Dendritic cell treated with granulocyte-macrophage colony-stimulating factor and Interleukin-4, amounts not matched to agents 40 ng/mL and 50 ng/mL, for 4 days (primary cell): Measurements from ENCODE around the gene ACTBL2.
"Not testable (repeated sequence)": the region's sequence is repeated elsewhere in the genome, so short reads cannot be mapped to it uniquely, and the experiment has no call there.

Source experiments
- H3K27ac Mint-ChIP-seq: one replicate; pipeline ENCODE4 v1.8.0; 2022; ENCODE audit warnings: mild to moderate bottlenecking, mixed read lengths
- H3K27me3 Mint-ChIP-seq: one replicate; pipeline ENCODE4 v1.8.0; 2022; ENCODE audit warnings: mild to moderate bottlenecking, mixed read lengths
- H3K36me3 Mint-ChIP-seq: one replicate; pipeline ENCODE4 v1.8.0; 2022; ENCODE audit warnings: low read depth, mixed read lengths
- H3K4me1 Mint-ChIP-seq: one replicate; pipeline ENCODE4 v1.8.0; 2022; ENCODE audit warnings: low read depth, mixed read lengths
- H3K4me3 Mint-ChIP-seq: one replicate; pipeline ENCODE4 v1.8.0; 2022; ENCODE audit warnings: mild to moderate bottlenecking, moderate library complexity, mixed read lengths
- H3K9me3 Mint-ChIP-seq: one replicate; pipeline ENCODE4 v1.8.0; 2022; ENCODE audit warnings: mixed read lengths
- intact Hi-C: fragments of 100-400 bp; cut with micrococcal nuclease; formaldehyde crosslinking; loops from one replicate; pipeline ENCODE4 v1.15.0; 2022

Gene ACTBL2

DNA sequence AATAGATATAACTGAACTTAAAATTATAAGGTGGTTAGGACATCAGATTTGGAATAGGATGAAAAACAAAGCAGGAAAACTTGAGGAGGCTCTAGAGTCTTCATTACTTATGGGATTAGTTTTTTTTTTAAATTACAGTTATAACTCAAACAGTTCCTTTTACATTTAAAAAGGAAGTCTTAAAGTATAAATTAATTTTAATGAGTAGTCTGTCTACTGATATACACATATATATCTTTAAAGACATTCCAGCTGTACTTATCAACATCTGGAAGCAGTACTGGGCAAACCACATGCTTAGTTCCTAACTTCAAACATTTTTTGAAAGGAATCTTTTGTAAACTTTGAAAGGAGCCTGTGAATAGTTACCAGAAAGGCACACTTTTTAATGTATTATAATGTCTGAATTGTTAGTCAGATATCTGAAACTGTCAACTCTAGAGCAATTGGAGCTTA, 6.0 kb downstream of the ACTBL2 start:
- H3K4me1 Mint-ChIP-seq = no peaks in the 10 kb centered on the region
- no peak overlapping the region for H3K27ac Mint-ChIP-seq
- H3K9me3 Mint-ChIP-seq = no peaks in the 10 kb centered on the region
- intact Hi-C loops = no loop called here
- H3K4me3 Mint-ChIP-seq = no peak overlapping the region
- no peaks in the 10 kb centered on the region for H3K27me3 Mint-ChIP-seq
- H3K36me3 Mint-ChIP-seq = no peaks in the 10 kb centered on the region

GRCh38 chr5:57470339-57470738, 12.3 kb downstream of the ACTBL2 start:
- intact Hi-C loops = no loop called here
- Mint-ChIP-seq H3K27me3 (no peaks in the 10 kb centered on the region), H3K9me3 (peaks cover 9% of the 10 kb centered on the region), H3K4me3 (no peak overlapping the region), H3K4me1 (no peaks in the 10 kb centered on the region), H3K27ac (no peak overlapping the region), H3K36me3 (no peaks in the 10 kb centered on the region)

DNA sequence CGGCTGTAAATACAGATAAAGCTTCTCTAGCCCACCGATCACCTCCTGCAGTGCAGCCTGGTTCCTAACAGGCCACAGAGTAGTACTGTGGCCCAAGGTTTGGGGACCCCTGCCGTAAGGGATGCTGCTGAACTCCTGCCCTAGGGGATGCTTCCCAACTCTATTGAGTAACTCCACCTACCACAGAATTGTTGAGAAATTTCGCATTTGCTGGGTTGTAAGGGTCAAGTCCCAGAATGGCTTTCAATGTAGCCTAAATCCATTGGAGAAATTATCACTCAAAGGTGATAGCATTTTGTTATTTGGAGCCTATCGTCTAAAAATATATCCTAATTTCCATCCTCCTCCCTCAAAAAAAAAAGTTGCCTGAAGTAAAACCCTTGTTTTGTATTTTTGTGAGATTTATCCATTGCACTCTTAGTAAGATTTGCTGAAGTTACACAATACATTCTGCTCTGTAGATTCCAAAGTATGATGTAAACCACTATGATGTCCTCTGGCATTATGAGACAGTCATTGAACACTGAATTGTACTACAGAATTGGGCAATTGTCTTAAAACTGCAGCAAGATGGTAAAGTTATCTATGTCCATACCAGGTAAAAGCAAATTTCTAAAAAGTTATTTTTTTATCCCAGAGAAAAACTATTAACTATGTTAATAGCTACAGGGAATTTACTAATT, 14.0 kb downstream of the ACTBL2 start:
- no peaks in the 10 kb centered on the region for H3K36me3 Mint-ChIP-seq
- peaks cover 9% of the 10 kb centered on the region for H3K9me3 Mint-ChIP-seq
- H3K4me1 Mint-ChIP-seq = no peaks in the 10 kb centered on the region
- intact Hi-C loops = no loop called here
- no peak overlapping the region for H3K4me3 Mint-ChIP-seq
- H3K27me3 Mint-ChIP-seq = no peaks in the 10 kb centered on the region
- H3K27ac Mint-ChIP-seq = no peak overlapping the region

DNA sequence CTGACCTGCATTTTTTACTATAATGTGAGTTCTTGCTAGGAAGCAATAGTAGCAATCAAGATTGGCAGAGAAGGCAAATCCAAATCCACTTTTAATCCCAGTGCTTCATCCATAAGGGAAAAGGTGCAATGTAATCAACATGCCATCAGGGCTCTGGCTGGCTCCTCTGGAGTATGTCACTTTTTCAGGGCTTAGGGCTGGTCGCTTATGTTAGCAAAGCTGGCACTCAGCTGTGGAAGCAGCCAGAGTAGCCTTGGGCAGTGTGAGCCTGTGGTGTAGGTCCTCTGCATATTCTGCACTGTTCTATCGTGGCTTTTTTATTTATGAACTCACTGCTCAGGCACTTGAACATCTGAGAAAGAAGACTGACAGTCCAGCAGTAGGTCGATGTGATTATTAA, 16.1 kb downstream of the ACTBL2 start:
- intact Hi-C loops = no loop called here
- H3K4me1 Mint-ChIP-seq = no peaks in the 10 kb centered on the region
- H3K9me3 Mint-ChIP-seq = peaks cover 8% of the 10 kb centered on the region
- no peak overlapping the region for H3K27ac Mint-ChIP-seq
- H3K4me3 Mint-ChIP-seq = no peak overlapping the region
- no peaks in the 10 kb centered on the region for H3K27me3 Mint-ChIP-seq
- H3K36me3 Mint-ChIP-seq = no peaks in the 10 kb centered on the region

- H3K27me3 Mint-ChIP-seq, H3K36me3 Mint-ChIP-seq, H3K27ac Mint-ChIP-seq, H3K4me1 Mint-ChIP-seq, H3K4me3 Mint-ChIP-seq, intact Hi-C loops, H3K9me3 Mint-ChIP-seq: not testable (repeated sequence)
Observed at GRCh38 chr5:57460056-57460455, 22.6 kb downstream of the ACTBL2 start.

DNA sequence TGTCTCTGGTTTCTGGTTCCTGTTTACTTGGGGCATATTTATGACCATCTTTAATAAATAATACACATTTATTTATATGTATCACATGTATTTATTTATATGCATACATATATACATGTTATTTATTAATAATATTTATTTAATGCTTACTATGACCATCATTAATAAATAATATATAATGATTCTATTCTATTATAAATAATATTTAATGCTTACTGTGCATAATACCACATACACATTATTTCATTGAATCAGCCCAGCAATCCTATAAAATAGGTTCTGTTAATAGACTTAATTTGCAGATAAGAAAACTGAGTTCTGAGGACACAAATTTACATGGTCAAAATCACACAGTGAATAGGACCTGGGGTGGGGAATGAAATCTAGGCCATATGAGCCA, 24.2 kb downstream of the ACTBL2 start:
- no peaks in the 10 kb centered on the region for H3K27me3 Mint-ChIP-seq
- H3K4me1 Mint-ChIP-seq = no peaks in the 10 kb centered on the region
- H3K27ac Mint-ChIP-seq = no peak overlapping the region
- intact Hi-C loops = no loop called here
- H3K36me3 Mint-ChIP-seq = no peaks in the 10 kb centered on the region
- no peak overlapping the region for H3K4me3 Mint-ChIP-seq
- H3K9me3 Mint-ChIP-seq = no peaks in the 10 kb centered on the region

DNA sequence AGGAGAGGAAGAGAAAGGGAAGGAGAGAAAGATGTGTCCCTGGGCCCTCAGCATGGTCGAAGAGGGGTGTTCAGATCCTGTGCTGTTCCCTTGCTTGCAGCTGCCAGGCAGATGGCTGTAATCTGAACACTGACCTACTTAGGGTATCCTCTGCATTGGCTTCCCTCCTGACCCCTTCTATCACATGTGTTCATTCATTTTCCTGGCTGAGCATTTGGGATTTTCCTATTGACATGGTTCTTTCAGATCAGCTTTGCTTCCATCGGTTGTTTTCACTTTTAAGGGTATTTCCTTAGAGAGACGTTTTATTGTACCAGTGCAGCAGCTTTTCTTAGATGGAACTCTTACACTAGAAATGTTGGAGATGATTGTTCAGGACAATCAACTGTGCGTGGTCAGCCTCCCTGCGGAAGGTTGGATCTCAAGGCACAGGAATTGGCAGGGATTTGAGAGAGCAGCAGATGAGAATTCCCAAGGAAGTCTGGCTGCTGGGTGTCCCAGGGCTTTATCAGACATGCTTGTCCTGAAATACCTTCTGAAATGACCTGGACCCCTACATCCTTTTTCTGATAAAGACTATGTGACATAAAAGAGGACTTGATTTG, 26.0 kb downstream of the ACTBL2 start:
- H3K27me3 Mint-ChIP-seq = no peaks in the 10 kb centered on the region
- no peaks in the 10 kb centered on the region for H3K9me3 Mint-ChIP-seq
- intact Hi-C loops = no loop called here
- no peak overlapping the region for H3K4me3 Mint-ChIP-seq
- H3K27ac Mint-ChIP-seq = no peak overlapping the region
- no peaks in the 10 kb centered on the region for H3K36me3 Mint-ChIP-seq
- H3K4me1 Mint-ChIP-seq = no peaks in the 10 kb centered on the region

DNA sequence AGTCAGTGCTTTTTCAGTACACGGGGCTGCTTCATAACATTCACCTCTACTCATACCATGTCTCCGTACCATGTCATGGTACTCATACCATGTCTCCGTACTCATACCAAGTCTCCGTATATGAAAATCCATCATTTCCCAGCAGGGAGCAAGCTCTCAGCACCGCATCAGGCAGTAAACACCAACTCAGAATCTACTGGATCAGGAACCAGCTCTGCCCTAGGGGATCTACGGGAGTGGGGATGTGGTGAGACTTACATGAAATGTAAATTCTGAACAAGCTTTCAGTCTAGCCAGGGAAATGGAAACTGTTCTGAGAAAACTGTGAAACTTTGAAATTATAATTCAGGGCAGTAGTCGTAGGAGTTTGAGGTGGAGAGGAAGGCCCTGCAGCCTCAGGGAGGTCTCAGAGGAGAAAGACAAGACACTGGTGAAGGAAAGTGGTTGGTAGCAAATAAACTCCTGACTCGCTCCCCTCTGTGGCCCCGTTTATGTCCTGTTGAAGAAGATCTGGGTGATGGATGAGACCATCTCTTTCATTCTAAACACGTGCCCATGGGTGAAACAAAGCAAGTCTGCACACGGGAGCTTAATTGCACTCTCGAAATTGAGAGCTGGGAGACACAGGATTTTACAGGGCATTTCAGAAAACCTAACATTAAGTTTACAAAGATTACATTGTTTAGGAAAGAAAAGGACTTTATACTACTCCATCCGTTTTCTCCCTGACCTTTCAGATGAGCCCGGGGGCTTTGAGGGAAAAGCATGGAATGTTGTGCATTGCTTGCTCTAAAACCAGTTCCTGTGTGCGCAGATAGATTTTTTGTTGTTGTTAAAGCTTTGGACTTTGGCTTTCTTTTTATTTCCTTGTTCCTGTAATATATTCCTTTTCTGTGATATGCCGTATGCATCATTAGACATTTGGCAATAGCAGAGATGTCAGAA, 26.8 kb downstream of the ACTBL2 start:
- Mint-ChIP-seq H3K4me3 (no peak overlapping the region), H3K27ac (no peak overlapping the region), H3K36me3 (no peaks in the 10 kb centered on the region), H3K4me1 (no peaks in the 10 kb centered on the region), H3K9me3 (no peaks in the 10 kb centered on the region), H3K27me3 (no peaks in the 10 kb centered on the region)
- intact Hi-C loops = no loop called here

- no peaks in the 10 kb centered on the region for H3K27me3 Mint-ChIP-seq
- H3K9me3 Mint-ChIP-seq = peaks cover 9% of the 10 kb centered on the region
- H3K36me3 Mint-ChIP-seq = no peaks in the 10 kb centered on the region
- H3K4me3 Mint-ChIP-seq = no peak overlapping the region
- intact Hi-C loops = no loop called here
- no peaks in the 10 kb centered on the region for H3K4me1 Mint-ChIP-seq
- H3K27ac Mint-ChIP-seq = no peak overlapping the region
Observed at GRCh38 chr5:57454896-57455295, 27.7 kb downstream of the ACTBL2 start.

DNA sequence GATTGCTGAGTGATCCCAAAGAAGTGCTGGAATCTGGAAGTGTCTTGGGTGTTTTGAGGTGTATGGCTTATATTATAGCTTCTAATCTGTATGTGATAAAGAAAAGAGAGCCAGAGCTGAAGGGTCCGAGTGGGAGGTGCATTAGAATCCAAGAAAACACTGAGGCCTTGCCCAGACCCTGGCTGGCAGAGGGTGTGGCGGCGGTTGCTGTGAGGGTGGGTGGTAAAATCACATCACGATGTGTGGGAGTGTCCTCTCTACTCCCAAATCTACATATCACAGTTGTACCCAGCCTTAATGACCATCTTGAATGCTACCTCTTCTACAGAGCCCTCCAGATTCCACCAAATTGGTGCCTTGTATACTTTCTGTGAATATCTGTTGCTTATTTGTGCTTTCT, 28.9 kb downstream of the ACTBL2 start:
- Mint-ChIP-seq H3K27me3 (no peaks in the 10 kb centered on the region), H3K4me3 (no peak overlapping the region), H3K36me3 (no peaks in the 10 kb centered on the region), H3K9me3 (peaks cover 9% of the 10 kb centered on the region), H3K27ac (no peak overlapping the region), H3K4me1 (no peaks in the 10 kb centered on the region)
- intact Hi-C loops = no loop called here

DNA sequence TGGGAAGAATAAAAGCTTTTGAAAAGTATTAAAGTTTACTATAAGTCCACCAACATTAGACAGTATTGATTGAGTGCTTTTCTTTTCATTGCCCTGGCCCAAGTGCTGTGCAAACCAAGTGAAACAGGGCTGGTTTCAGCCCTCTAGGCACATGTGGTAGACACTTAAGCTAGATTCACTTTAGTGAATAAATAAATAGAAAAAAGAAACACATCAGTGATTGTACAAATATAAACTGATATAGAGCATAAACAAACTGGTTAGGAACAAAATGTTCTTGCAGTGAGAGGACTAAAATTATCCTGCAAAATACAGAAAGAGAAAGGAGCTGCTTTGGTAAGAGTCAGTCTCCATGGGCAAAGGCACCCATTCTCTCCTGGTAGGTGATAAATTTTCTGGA, 29.7 kb downstream of the ACTBL2 start:
- peaks cover 9% of the 10 kb centered on the region for H3K9me3 Mint-ChIP-seq
- no peak overlapping the region for H3K27ac Mint-ChIP-seq
- H3K4me1 Mint-ChIP-seq = no peaks in the 10 kb centered on the region
- H3K4me3 Mint-ChIP-seq = no peak overlapping the region
- no peaks in the 10 kb centered on the region for H3K27me3 Mint-ChIP-seq
- intact Hi-C loops = no loop called here
- H3K36me3 Mint-ChIP-seq = no peaks in the 10 kb centered on the region

DNA sequence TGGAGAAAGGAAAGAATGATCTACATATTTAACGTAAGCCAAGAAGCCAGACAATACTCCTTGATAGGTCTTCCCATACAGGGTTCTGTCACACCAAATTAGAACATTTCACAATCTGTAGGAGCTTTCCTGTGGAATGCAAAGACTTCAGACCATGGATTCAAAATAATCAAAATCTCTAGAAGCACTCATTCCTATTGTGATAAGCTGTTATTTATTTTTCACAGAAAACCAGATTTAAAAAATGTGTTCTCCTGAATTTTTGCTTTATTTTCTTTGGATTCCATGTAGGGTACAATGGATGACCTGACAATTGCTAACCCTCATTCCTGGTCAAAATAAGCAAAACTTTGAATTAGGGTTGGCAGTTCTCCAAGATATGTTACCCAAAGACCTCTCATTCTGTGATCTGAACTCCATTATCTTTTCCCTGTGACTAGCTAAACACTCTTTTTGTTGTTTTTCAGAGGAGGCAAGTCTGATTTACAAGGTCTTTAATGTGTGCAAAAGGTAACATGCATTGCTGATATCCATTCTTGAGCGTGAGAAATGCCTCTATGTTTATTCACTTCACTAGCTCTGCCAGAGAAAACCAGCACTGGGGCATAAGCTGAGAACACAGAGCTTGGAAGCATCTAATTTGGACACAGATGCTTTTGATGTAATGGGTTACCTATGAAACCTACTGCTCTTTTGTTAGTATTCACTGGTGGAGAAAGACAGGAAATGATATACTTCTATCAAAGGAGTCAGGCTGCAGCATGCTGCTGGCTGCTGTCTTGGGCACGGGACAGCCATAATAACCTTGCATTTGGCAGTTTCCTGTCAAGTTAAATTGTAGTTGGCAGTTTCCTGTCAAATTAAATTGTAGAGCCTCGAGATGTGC, 31.4 kb downstream of the ACTBL2 start:
- intact Hi-C loops = no loop called here
- H3K4me1 Mint-ChIP-seq = no peaks in the 10 kb centered on the region
- H3K36me3 Mint-ChIP-seq = no peaks in the 10 kb centered on the region
- no peaks in the 10 kb centered on the region for H3K27me3 Mint-ChIP-seq
- peaks cover 9% of the 10 kb centered on the region for H3K9me3 Mint-ChIP-seq
- H3K4me3 Mint-ChIP-seq = no peak overlapping the region
- no peak overlapping the region for H3K27ac Mint-ChIP-seq

- intact Hi-C loops = no loop called here
- peaks cover 9% of the 10 kb centered on the region for H3K9me3 Mint-ChIP-seq
- no peaks in the 10 kb centered on the region for H3K36me3 Mint-ChIP-seq
- H3K27ac Mint-ChIP-seq = no peak overlapping the region
- H3K4me3 Mint-ChIP-seq = no peak overlapping the region
- H3K4me1 Mint-ChIP-seq = no peaks in the 10 kb centered on the region
- no peaks in the 10 kb centered on the region for H3K27me3 Mint-ChIP-seq
Observed at GRCh38 chr5:57448751-57449150, 33.9 kb downstream of the ACTBL2 start.
